Heart left ventricle (tissue), 16 donors: ENCODE data around the gene TNS1. TPM values are rescaled to one million over a fixed set of nuclear protein-coding genes. Genes with fewer than 3 reads are reported as not detected.

ENCODE experiments used
- ATAC-seq, 4 donors: fragments of 200-7000 bp; cut with Tn5 transposase; one replicate each; pipeline ENCODE4 v1.9.1; 2020 to 2022; ENCODE audit warnings: moderate library complexity in 4 of 4, mild to moderate bottlenecking in 3 of 4, moderate number of reproducible peaks in 1 of 4
- DNase-seq, 5 donors: peaks; one replicate each; pipeline ENCODE4 v3.0.0-alpha.2; 2020
- H3K27ac ChIP-seq, 12 donors: fragments of 200-600 bp; sonication (generic) in 4 of 12; one replicate each; pipeline versions ENCODE4 v1.5.0 to v1.8.0; 2016 to 2022; ENCODE audit warnings: mild to moderate bottlenecking in 2 of 12
- H3K27me3 ChIP-seq, 9 donors: fragments of 200-600 bp; sonication (generic) in 2 of 9; one replicate each; pipeline versions ENCODE4 v1.5.1 to v1.8.0; 2016 to 2022; ENCODE audit warnings: mild to moderate bottlenecking in 3 of 9
- H3K36me3 ChIP-seq, 9 donors: fragments of 200-600 bp; sonication (generic) in 2 of 9; one replicate each; pipeline versions ENCODE4 v1.5.0 to v1.8.0; 2018 to 2022; ENCODE audit warnings: mild to moderate bottlenecking in 2 of 9
- H3K4me1 ChIP-seq, 12 donors: fragments of 200-600 bp; sonication (generic) in 4 of 12; one replicate each; pipeline versions ENCODE4 v1.5.0 to v1.8.0; 2016 to 2022; ENCODE audit warnings: mild to moderate bottlenecking in 3 of 12
- H3K4me3 ChIP-seq, 12 donors: fragments of 200-600 bp; sonication (generic) in 4 of 12; one replicate each; pipeline versions ENCODE4 v1.5.0 to v1.8.0; 2017 to 2022; ENCODE audit warnings: mild to moderate bottlenecking in 9 of 12, moderate library complexity in 4 of 12
- H3K9me3 ChIP-seq, 12 donors: fragments of 200-600 bp; sonication (generic) in 4 of 12; one replicate each; pipeline versions ENCODE4 v1.5.0 to v1.8.0; 2016 to 2022; ENCODE audit warnings: mild to moderate bottlenecking in 1 of 12
- POLR2A ChIP-seq, 2 donors: fragments of 450-650 bp; IDR thresholded peaks; one replicate each; pipeline ENCODE4 v1.6.1; 2017; ENCODE audit warnings: antibody characterized with exemption in 2 of 2, mild to moderate bottlenecking in 2 of 2, moderate library complexity in 2 of 2
- WGBS, 4 donors: extraction: QIAGEN DNeasy Blood & Tissue Kit in 2 of 4; methylation state at CpG; one replicate each; pipeline versions ENCODE4 v1.1.5 to v1.1.7; 2013 to 2018; 5-methylcytosine and 5-hydroxymethylcytosine counted together
- intact Hi-C, 10 donors: fragments of 100-400 bp; cut with DNase I; formaldehyde crosslinking; loops; one replicate each; pipeline versions ENCODE4 v1.11.1 to v1.14.2; 2022
- polyA plus RNA-seq, 2 donors: library from polyadenylated mRNA; stranded (reverse); fragments of 200-250 nt; gene quantifications; one replicate each; pipeline ENCODE4 v1.2.3, GENCODE V29; 2013
- total RNA-seq, 9 donors: library from RNA; depleted of rRNA in 2 of 9; stranded (reverse); fragments of >200 nt in 2 of 9; fragmentation: NEBNext Ultra II Directional in 3 of 9; extraction: Animal tissue kit (Norgen Biotek cat#: 25700) in 3 of 9; gene quantifications; one replicate each; pipeline versions ENCODE4 v1.1.0 to v1.2.4, GENCODE V29; 2016 to 2023
- TF ChIP-seq, protein P1 (sequence below), 12 donors: fragments of 200-600 bp; sonication (generic) in 4 of 12; IDR thresholded peaks; one replicate each; pipeline versions ENCODE4 v1.5.0 to v1.8.0; 2018 to 2022; ENCODE audit warnings: antibody characterized with exemption in 12 of 12, mild to moderate bottlenecking in 5 of 12
- donor health status: ischemic (EF 13 %, LVEDD 7.1; RV severe dilation, severe dysfunction).
- donor health status: healthy with polysubstance abuse.
- donor health status: DM: no; HTN: yes; CAD: no.
- donor health status: DM: no; HTN: no; CAD: no.
- donor health status: ischemic (EF 25% LVEDD 6.9; RV normal size, moderate dysfunction).
- donor health status: ischemic (EF 25% LVEDD 5.7; RV mildly dilated, moderate dysfunction).
- donor health status: healthy.
- donor health status: DM: yes; HTN: yes; CAD: no.
- donor health status: ischemic (EF 35%, LVEDD 5.7; RV mildly dilated, moderate dysfunction).
- donor health status: nonischemic (EF 11% LVEDD 7.7; RV severe dilation, severe dysfunction).
- donor health status: DM: yes; HTN: yes; CAD: no.
- donor health status: PGD.
- donor health status: ischemic (EF 29% LVEDD 5.4; RV normal size, mild dysfunction).
- donor health status: nonischemic (EF 23%, LVEDD 6.1; RV moderate dilation, normal function).

The TNS1 gene
- total and polyA plus RNA-seq, 11 donors = 243 to 899 (median 669) TPM

GRCh38 chr2:217759991-217760390 lies 242.8 kb downstream of the TNS1 start:
- TF ChIP-seq, protein P1, sequence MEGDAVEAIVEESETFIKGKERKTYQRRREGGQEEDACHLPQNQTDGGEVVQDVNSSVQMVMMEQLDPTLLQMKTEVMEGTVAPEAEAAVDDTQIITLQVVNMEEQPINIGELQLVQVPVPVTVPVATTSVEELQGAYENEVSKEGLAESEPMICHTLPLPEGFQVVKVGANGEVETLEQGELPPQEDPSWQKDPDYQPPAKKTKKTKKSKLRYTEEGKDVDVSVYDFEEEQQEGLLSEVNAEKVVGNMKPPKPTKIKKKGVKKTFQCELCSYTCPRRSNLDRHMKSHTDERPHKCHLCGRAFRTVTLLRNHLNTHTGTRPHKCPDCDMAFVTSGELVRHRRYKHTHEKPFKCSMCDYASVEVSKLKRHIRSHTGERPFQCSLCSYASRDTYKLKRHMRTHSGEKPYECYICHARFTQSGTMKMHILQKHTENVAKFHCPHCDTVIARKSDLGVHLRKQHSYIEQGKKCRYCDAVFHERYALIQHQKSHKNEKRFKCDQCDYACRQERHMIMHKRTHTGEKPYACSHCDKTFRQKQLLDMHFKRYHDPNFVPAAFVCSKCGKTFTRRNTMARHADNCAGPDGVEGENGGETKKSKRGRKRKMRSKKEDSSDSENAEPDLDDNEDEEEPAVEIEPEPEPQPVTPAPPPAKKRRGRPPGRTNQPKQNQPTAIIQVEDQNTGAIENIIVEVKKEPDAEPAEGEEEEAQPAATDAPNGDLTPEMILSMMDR (IDR thresholded peaks at IDR 0.05) = no peak
- TF ChIP-seq POLR2A (IDR thresholded peaks at IDR 0.05) = no peak

DNA sequence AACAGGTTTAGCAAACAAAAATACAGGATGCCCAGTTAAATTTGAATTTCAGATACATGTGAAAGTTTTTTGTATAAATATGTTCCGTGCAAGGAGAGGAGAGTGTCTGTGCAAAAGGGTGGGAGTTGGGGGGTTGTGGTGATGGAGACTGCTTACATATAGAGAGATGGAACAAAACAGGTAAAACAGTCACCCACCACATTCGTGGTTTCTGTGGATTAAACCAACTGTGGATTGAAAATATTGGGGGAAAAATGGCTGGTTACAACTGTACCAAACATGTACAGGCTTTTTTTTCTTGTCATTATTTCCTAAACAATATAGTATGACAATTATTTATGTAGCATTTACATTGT lies 245.7 kb downstream of the TNS1 start:
- no peak overlapping the region for H3K27ac ChIP-seq
- intact Hi-C loops = loop anchor here in 9 of 10 donors (5.0 to 10.0 kb wide), 9 partner anchors 45 to 1242 kb away; no protein-coding TSS in a partner anchor
- peaks cover 0 to 3% (median 0%) of the 10 kb centered on the region in 9 donors for H3K36me3 ChIP-seq
- WGBS, 4 donors = 79 to 88% (median 85%) methylated on average over 2 of the region's 2 CpGs
- peaks cover 0 to 6% (median 0%) of the 10 kb centered on the region in 9 donors for H3K27me3 ChIP-seq
- ATAC-seq (no peak), DNase-seq (no peak)
- TF ChIP-seq POLR2A (IDR thresholded peaks at IDR 0.05) = no peak
- TF ChIP-seq, protein P1 (IDR thresholded peaks at IDR 0.05) = no peak
- peaks cover 0 to 12% (median 8%) of the 10 kb centered on the region in 12 donors for H3K9me3 ChIP-seq
- H3K4me3 ChIP-seq = no peak overlapping the region
- H3K4me1 ChIP-seq = peaks cover 0 to 24% (median 7%) of the 10 kb centered on the region in 12 donors

More at GRCh38 chr2:217759991-217760390, 242.8 kb downstream of the TNS1 start:
- H3K27ac ChIP-seq = no peak overlapping the region
- no peak for DNase-seq
- H3K27me3 ChIP-seq = peaks cover 0 to 6% (median 0%) of the 10 kb centered on the region in 9 donors
- 83 to 88% (median 85%) methylated on average over 2 of the region's 2 CpGs for WGBS, 4 donors
- H3K4me1 ChIP-seq = peaks cover 0 to 10% (median 5%) of the 10 kb centered on the region in 12 donors
- H3K4me3 ChIP-seq = no peak overlapping the region
- H3K36me3 ChIP-seq = peaks cover 0 to 6% (median 0%) of the 10 kb centered on the region in 9 donors
- H3K9me3 ChIP-seq = peaks cover 0 to 20% (median 11%) of the 10 kb centered on the region in 12 donors
- intact Hi-C loops = loop anchor here in 9 of 10 donors (5.0 to 10.0 kb wide), 9 partner anchors 48 to 1245 kb away; no protein-coding TSS in a partner anchor
- no peak for ATAC-seq

GRCh38 chr2:217756375-217757107 lies 246.3 kb downstream of the TNS1 start:
- TF ChIP-seq POLR2A (IDR thresholded peaks at IDR 0.05) = no peak
- TF ChIP-seq, protein P1 (IDR thresholded peaks at IDR 0.05) = peak; percentile 87 to 98 (median 94)
- peaks cover 0 to 6% (median 3%) of the 10 kb centered on the region in 12 donors for H3K9me3 ChIP-seq
- peak overlapping the region in 8 of 12 donors; percentile 11 to 39 (median 31) for H3K4me3 ChIP-seq
- DNase-seq (peak; percentile 65 to 84 (median 74)), ATAC-seq (peak; percentile 76 to 91 (median 86))
- H3K36me3 ChIP-seq = peaks cover 0 to 2% (median 0%) of the 10 kb centered on the region in 9 donors
- peaks cover 0 to 24% (median 7%) of the 10 kb centered on the region in 12 donors for H3K4me1 ChIP-seq
- H3K27ac ChIP-seq = peak overlapping the region in 1 of 12 donors; percentile 26
- 10 to 21% (median 16%) methylated on average over 30 to 34 of the region's 34 CpGs for WGBS, 4 donors
- intact Hi-C loops = loop anchor here in 9 of 10 donors (5.0 to 10.0 kb wide), 9 partner anchors 44 to 1242 kb away; no protein-coding TSS in a partner anchor
- peaks cover 0 to 6% (median 0%) of the 10 kb centered on the region in 9 donors for H3K27me3 ChIP-seq
